Inflammatory macrophage treated with lipopolysaccharide for 4 hours (primary cell): ENCODE measurements around the gene RPL26.
"Not testable (repeated sequence)": the region's sequence is repeated elsewhere in the genome, so short reads cannot be mapped to it uniquely, and the experiment has no call there.

Source experiments
- DNase-seq: peaks from one replicate; pipeline ENCODE4 v3.0.0-alpha.2; 2020

Gene RPL26

GRCh38 chr17:8383143-8383822 lies at the start of gene RPL26:
Gene RPL26, minus strand, starts transcription at chr17:8383193. Its CDS starts 883 bp downstream, at chr17:8382310.
- peak; percentile 99 for DNase-seq

GRCh38 chr17:8430966-8431365 lies 48.0 kb upstream of the RPL26 start:
- DNase-seq = no peak

- DNase-seq = no peak
These were observed 43.8 kb upstream of the RPL26 start for GRCh38 chr17:8426802-8427201.

- DNase-seq = no peak
These were observed 43.2 kb upstream of the RPL26 start for GRCh38 chr17:8426094-8426720.

GRCh38 chr17:8421571-8421970 lies 38.6 kb upstream of the RPL26 start:
- DNase-seq = no peak

GRCh38 chr17:8420041-8420934 lies 37.3 kb upstream of the RPL26 start:
- DNase-seq = peak; percentile 88

GRCh38 chr17:8419305-8419704 lies 36.3 kb upstream of the RPL26 start:
- peak; percentile 17 for DNase-seq

GRCh38 chr17:8418471-8418870 lies 35.5 kb upstream of the RPL26 start:
- no peak for DNase-seq

GRCh38 chr17:8417806-8418205 lies 34.8 kb upstream of the RPL26 start:
- peak; percentile 87 for DNase-seq

- no peak for DNase-seq
These were observed 30.9 kb upstream of the RPL26 start for GRCh38 chr17:8413938-8414337.

GRCh38 chr17:8413328-8413727 lies 30.3 kb upstream of the RPL26 start:
- DNase-seq = no peak

GRCh38 chr17:8412089-8412488 lies 29.1 kb upstream of the RPL26 start:
- no peak for DNase-seq

GRCh38 chr17:8410883-8411238 lies 27.9 kb upstream of the RPL26 start:
- no peak for DNase-seq

GRCh38 chr17:8409966-8410882 lies 27.2 kb upstream of the RPL26 start:
- peak; percentile 86 for DNase-seq

GRCh38 chr17:8408371-8408770 lies 25.4 kb upstream of the RPL26 start:
- no peak for DNase-seq

GRCh38 chr17:8406174-8406573 lies 23.2 kb upstream of the RPL26 start:
- DNase-seq = no peak

GRCh38 chr17:8405499-8406016 lies 22.6 kb upstream of the RPL26 start:
- no peak for DNase-seq

GRCh38 chr17:8402921-8403536 lies 20.0 kb upstream of the RPL26 start:
- DNase-seq = no peak

- DNase-seq = no peak
These were observed 18.1 kb upstream of the RPL26 start for GRCh38 chr17:8401107-8401506.

- no peak for DNase-seq
These were observed 16.0 kb upstream of the RPL26 start for GRCh38 chr17:8398980-8399379.

- no peak for DNase-seq
These were observed 14.6 kb upstream of the RPL26 start, which contains the start of gene RNF222 for GRCh38 chr17:8397636-8398035. Gene RNF222, minus strand, starts transcription at chr17:8397827. Its CDS starts 4,366 bp downstream, at chr17:8393461.

GRCh38 chr17:8394497-8394896 lies 11.5 kb upstream of the RPL26 start:
- DNase-seq = not testable (repeated sequence)
